Urinary bladder (tissue), 4 donors: ENCODE data around the gene SEPTIN6. TPM values are rescaled to one million over a fixed set of nuclear protein-coding genes. Genes with fewer than 3 reads are reported as not detected.
"Not testable (repeated sequence)": the region's sequence is repeated elsewhere in the genome, so short reads cannot be mapped to it uniquely, and the experiment has no call there.

Experiments
- DNase-seq: peaks from one replicate; pipeline ENCODE4 v3.0.0-alpha.2; 2015; ENCODE audit errors: extremely low spot score
- H3K27ac ChIP-seq: one replicate; pipeline ENCODE4 v1.5.1; 2013; ENCODE audit warnings: low read depth, mild to moderate bottlenecking, moderate library complexity
- H3K36me3 ChIP-seq: one replicate; pipeline ENCODE4 v1.6.1; 2013; ENCODE audit warnings: mild to moderate bottlenecking, moderate library complexity; ENCODE audit not compliant: insufficient read depth
- H3K4me1 ChIP-seq: one replicate; pipeline ENCODE4 v1.6.1; 2013; ENCODE audit warnings: mild to moderate bottlenecking, moderate library complexity; ENCODE audit not compliant: insufficient read depth
- H3K4me3 ChIP-seq: one replicate; pipeline ENCODE4 v1.5.1; 2013; ENCODE audit warnings: low read depth, low read length
- WGBS: extraction: QIAGEN DNeasy Blood & Tissue Kit; methylation state at CpG from one replicate; pipeline ENCODE4 v1.1.7; 2013; 5-methylcytosine and 5-hydroxymethylcytosine counted together
- polyA plus RNA-seq: library from polyadenylated mRNA; stranded (reverse); fragments of 200-250 nt; gene quantifications from one replicate; pipeline ENCODE4 v1.2.3, GENCODE V29; 2013
- total RNA-seq: library from RNA; depleted of rRNA; stranded (reverse); fragments of >200 nt; gene quantifications from one replicate; pipeline ENCODE4 v1.2.3, GENCODE V29; 2014
- donor health status: healthy with polysubstance abuse.
- donor health status: healthy.

Gene SEPTIN6
- total and polyA plus RNA-seq, 2 donors, result 25.5 to 29.2 TPM

- Histone ChIP-seq H3K4me3 (no peak overlapping the region), H3K4me1 (no peaks in the 10 kb centered on the region), H3K27ac (no peak overlapping the region), H3K36me3 (no peaks in the 10 kb centered on the region)
- 18% methylated on average over 1 of the region's 1 CpG for WGBS
- DNase-seq, result no peak
Observed at GRCh38 chrX:119684916-119685224, 8.1 kb downstream of the SEPTIN6 start.

DNA sequence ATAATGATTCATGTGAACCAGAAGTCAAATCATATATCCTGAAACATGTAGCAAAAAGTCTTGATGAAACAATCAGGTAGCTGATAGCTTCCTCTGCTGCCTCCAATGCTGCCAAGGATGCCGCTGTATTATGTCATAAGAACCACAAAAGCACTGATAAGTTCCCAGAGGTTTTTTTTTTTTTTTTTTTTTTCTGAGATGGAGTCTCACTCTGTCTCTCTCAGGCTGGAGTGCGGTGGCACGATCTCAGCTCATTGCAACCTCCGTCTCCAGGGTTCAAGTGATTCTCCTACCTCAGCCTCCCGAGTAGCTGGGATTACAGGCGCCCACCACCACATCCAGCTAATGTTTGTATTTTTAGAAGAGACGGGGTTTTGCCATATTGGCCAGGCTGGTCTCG, 8.7 kb downstream of the SEPTIN6 start:
- not testable (repeated sequence) for H3K27ac ChIP-seq, H3K36me3 ChIP-seq, H3K4me3 ChIP-seq, DNase-seq, H3K4me1 ChIP-seq
- 83% methylated on average over 8 of the region's 8 CpGs for WGBS

DNA sequence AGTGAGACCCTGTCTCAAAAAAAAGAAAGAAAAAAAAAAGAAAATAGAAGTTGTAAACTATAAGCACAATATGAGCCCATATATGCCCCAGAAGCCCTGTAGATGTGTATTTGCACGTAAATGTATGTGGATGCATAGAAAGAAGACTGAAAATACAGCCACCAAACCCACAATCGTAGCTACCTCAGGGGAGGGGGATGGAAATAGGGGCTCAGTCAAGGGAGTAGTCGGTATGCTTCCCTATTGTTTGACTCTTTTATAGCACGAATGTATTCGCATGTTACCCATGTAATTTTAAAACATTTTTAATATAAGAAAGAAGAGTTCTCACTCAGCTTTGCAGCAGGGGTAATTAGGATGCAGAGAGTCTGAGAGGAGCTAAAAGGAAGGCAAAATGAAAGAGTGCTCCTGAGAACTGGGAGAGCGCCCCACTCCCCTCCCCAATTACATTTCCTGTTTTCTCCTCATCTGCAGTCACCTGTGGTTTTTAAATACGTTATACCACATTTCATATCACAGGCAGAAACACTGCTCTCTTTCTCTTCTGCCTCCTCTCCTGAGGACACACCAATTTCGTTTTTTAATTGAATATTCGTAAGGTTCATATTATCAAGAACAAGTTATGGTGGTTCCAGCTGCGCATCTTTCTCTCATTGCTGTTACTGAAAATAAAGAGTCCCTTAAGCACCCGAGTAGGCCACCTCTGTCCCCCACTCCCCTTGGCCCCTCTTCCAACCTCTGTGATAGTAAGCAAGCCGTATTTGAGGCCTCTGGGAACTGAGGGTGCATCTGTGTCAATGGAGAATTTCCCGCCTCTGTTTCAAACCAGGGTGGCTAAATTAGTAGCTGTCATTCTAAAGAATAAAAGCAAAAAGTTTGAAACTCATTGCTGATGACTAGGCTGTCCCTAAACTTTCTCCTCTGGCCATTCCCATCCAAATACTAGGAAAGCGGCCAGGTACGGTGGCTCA, 10.7 kb downstream of the SEPTIN6 start:
- Histone ChIP-seq H3K4me1 (no peaks in the 10 kb centered on the region), H3K27ac (no peak overlapping the region), H3K4me3 (no peak overlapping the region), H3K36me3 (no peaks in the 10 kb centered on the region)
- DNase-seq, result no peak
- 81% methylated on average over 15 of the region's 15 CpGs for WGBS

DNA sequence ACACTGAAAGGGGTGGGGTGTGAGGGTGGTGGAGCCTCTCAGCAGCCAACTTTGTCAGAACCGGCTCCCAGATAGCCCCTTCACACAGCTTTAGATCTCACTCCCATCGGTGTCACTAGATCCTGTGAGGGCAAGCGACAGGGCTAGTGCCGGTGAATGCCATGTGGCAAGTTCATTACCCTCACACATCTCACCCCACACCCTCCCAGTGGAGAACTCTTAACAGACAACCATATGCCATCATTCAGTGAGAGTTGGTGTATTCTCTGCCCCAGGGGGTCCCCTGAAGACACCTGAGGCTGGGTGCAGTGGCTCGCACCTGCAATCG, 15.3 kb downstream of the SEPTIN6 start:
- no peak overlapping the region for H3K4me3 ChIP-seq
- no peaks in the 10 kb centered on the region for H3K4me1 ChIP-seq
- H3K27ac ChIP-seq, result no peak overlapping the region
- no peaks in the 10 kb centered on the region for H3K36me3 ChIP-seq
- no peak for DNase-seq
- WGBS, result 76% methylated on average over 6 of the region's 6 CpGs

DNA sequence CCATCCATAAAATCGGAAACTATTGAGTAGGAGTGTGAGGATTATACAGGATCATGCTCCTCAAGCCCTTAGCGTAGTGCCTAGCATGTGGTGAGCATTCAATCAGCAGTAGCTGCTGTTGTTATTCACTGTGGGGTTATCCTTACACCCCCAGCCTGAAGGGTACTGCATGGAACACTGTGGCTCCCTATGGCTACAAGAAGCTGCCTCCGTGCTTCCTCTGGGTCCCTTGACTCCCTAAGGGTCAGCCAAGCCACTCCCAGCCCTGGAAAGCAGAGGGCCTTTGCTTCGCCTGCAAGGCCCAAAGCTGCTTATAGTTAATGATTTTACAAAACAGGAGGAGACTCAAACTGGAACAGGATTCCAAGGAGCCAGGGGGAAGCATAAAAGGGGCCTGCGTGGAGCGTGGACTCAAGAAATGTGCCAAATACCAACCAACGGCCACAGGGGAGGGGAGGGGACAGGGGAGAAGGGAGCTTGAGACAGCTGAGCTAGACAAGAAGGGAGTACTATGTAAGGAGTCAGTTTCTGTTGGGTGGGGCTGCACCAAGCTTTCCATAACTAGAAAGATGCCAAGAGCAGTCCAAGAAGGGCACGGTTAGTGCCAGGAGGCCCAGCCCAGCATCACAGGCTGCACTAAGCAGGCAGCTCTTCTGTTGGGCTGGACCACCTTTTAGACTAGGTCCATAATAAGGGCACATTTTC, 15.9 kb downstream of the SEPTIN6 start:
- DNase-seq, result no peak
- Histone ChIP-seq H3K27ac (no peak overlapping the region), H3K36me3 (no peaks in the 10 kb centered on the region), H3K4me3 (no peak overlapping the region), H3K4me1 (no peaks in the 10 kb centered on the region)
- 42% methylated on average over 8 of the region's 8 CpGs for WGBS

- H3K27ac ChIP-seq, result no peak overlapping the region
- H3K4me3 ChIP-seq, result no peak overlapping the region
- H3K36me3 ChIP-seq, result no peaks in the 10 kb centered on the region
- 97% methylated on average over 8 of the region's 8 CpGs for WGBS
- no peak for DNase-seq
- H3K4me1 ChIP-seq, result no peaks in the 10 kb centered on the region
Observed at GRCh38 chrX:119673336-119673735, 19.6 kb downstream of the SEPTIN6 start.

- no peaks in the 10 kb centered on the region for H3K4me1 ChIP-seq
- 62% methylated on average over 2 of the region's 2 CpGs for WGBS
- H3K4me3 ChIP-seq, result no peak overlapping the region
- no peak overlapping the region for H3K27ac ChIP-seq
- no peaks in the 10 kb centered on the region for H3K36me3 ChIP-seq
- no peak for DNase-seq
Observed at GRCh38 chrX:119672426-119672825, 20.5 kb downstream of the SEPTIN6 start.

DNA sequence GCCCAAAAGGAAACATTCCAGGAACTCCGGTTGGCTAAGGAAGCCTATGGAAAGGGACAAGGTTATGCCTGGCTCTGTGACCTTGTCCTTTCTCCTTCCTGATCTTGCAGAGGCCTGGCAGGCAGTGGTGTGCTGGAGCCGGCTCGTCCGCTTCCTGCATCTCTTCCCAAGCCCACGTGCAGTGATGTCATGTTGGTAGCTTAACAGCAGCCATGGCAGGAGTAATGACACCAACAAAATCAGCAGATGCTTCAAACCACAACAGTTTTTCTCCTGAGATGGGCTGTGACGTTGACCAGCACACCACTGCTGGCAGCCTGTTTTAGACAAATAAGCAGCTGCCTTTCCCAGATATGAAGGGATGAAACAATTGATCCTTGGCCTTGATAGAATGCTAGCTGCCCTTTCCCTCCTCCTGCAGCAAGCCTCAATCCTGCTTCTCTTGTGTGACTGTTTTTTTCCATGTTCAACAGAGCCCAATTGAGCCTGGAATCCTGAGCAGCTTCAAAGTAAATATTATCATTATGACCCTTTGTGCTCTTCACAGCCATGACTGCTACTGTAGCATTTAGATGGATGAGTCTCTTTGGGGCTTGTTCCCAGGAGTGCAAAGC, 23.4 kb downstream of the SEPTIN6 start:
- WGBS, result 41% methylated on average over 6 of the region's 6 CpGs
- H3K4me3 ChIP-seq, result no peak overlapping the region
- H3K27ac ChIP-seq, result no peak overlapping the region
- no peaks in the 10 kb centered on the region for H3K4me1 ChIP-seq
- no peak for DNase-seq
- no peaks in the 10 kb centered on the region for H3K36me3 ChIP-seq

- 61% methylated on average over 16 of the region's 16 CpGs for WGBS
- DNase-seq, result no peak
- H3K27ac ChIP-seq, result no peak overlapping the region
Observed at GRCh38 chrX:119667111-119667878, 25.7 kb downstream of the SEPTIN6 start.

GRCh38 chrX:119664877-119665276, 28.1 kb downstream of the SEPTIN6 start:
- DNase-seq, H3K4me3 ChIP-seq, H3K36me3 ChIP-seq, H3K27ac ChIP-seq, H3K4me1 ChIP-seq: not testable (repeated sequence)
- WGBS, result 84% methylated on average over 9 of the region's 9 CpGs

More at GRCh38 chrX:119667111-119667878, 25.7 kb downstream of the SEPTIN6 start:
- no peak overlapping the region for H3K4me3 ChIP-seq
- no peaks in the 10 kb centered on the region for H3K36me3 ChIP-seq
- no peaks in the 10 kb centered on the region for H3K4me1 ChIP-seq

GRCh38 chrX:119661486-119661885, 31.5 kb downstream of the SEPTIN6 start:
- Histone ChIP-seq H3K27ac (no peak overlapping the region), H3K36me3 (no peaks in the 10 kb centered on the region), H3K4me1 (no peaks in the 10 kb centered on the region), H3K4me3 (no peak overlapping the region)
- WGBS, result 90% methylated on average over 4 of the region's 4 CpGs
- DNase-seq, result no peak

GRCh38 chrX:119659522-119659921, 33.4 kb downstream of the SEPTIN6 start:
- Histone ChIP-seq H3K36me3 (no peaks in the 10 kb centered on the region), H3K4me1 (no peaks in the 10 kb centered on the region), H3K4me3 (no peak overlapping the region), H3K27ac (no peak overlapping the region)
- DNase-seq, result no peak

GRCh38 chrX:119655125-119655524, 37.8 kb downstream of the SEPTIN6 start:
- Histone ChIP-seq H3K4me3 (no peak overlapping the region), H3K27ac (no peak overlapping the region), H3K36me3 (no peaks in the 10 kb centered on the region), H3K4me1 (no peaks in the 10 kb centered on the region)
- WGBS, result 36% methylated on average over 6 of the region's 6 CpGs
- no peak for DNase-seq
